DMS 273 (cell line): ENCODE data around the gene CAV2.
"Not testable (repeated sequence)": the region's sequence is repeated elsewhere in the genome, so short reads cannot be mapped to it uniquely, and the experiment has no call there.

ENCODE experiments used
- DNase-seq: peaks from one replicate; lab custom pipeline; 2025; ENCODE audit not compliant: unreplicated experiment; lab: John Stamatoyannopoulos, UW

CAV2 gene, protein sequence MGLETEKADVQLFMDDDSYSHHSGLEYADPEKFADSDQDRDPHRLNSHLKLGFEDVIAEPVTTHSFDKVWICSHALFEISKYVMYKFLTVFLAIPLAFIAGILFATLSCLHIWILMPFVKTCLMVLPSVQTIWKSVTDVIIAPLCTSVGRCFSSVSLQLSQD

DNA sequence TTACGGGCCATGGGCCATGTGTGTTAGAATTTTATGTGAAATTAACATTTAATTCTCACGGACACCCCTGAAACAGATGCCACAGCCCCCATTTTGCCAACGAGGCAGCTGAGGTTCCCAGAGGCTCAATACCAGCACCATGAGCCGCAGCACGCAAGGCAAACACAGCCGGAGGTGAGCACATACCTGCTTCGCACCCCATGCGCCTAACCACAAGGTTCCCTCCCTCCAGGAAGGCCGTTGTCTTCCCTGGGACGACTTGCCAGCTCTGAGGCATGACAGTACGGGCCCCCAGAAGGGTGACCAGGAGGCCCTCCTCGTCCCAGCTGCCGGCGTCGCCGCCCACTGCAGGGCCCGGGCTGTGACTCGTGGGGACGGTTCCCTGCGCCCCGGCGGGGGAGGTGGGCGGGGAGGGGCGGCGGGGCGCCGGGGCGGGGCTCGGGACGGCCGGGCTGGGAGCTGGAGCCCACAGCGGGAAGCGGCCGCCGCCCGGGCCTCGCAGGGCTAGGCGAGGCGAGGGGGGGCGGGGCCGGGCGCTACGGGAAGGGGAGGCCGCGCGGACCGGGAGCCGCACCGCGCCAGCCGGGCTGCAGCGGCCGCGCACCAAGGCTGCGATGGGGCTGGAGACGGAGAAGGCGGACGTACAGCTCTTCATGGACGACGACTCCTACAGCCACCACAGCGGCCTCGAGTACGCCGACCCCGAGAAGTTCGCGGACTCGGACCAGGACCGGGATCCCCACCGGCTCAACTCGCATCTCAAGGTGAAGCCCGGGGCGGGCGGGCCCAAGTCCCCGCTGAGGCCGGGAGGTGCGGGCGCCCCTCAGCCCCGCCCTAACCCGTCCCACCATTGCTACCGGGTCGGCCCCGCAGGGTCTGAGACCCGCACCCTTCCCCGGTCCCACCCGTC is at the start of gene CAV2:
Gene CAV2, plus strand, starts transcription at position 571 of the 910 bp plus-strand sequence. Its CDS starts 44 bp downstream, at position 615.
- peak; percentile 66 for DNase-seq

DNA sequence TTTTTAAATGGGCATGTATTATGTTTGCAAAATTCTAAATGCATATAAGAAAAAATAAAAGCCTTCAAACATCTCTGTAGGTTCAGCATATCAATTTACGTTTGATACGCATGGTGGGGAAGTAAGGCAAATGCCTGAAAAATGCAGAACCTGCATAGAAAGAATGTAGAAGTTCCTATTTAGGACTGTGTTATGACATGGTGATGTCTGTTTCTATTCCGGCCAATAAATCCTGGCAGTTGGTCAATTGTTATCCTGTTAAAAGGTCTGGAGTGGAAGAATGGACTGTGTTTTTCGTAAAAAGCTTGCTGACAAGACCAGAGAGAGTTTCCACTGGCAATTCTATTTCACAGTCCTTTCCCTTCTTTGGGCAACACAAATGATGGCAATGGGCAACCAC is 49.6 kb upstream of the CAV2 start:
- no peak for DNase-seq

DNA sequence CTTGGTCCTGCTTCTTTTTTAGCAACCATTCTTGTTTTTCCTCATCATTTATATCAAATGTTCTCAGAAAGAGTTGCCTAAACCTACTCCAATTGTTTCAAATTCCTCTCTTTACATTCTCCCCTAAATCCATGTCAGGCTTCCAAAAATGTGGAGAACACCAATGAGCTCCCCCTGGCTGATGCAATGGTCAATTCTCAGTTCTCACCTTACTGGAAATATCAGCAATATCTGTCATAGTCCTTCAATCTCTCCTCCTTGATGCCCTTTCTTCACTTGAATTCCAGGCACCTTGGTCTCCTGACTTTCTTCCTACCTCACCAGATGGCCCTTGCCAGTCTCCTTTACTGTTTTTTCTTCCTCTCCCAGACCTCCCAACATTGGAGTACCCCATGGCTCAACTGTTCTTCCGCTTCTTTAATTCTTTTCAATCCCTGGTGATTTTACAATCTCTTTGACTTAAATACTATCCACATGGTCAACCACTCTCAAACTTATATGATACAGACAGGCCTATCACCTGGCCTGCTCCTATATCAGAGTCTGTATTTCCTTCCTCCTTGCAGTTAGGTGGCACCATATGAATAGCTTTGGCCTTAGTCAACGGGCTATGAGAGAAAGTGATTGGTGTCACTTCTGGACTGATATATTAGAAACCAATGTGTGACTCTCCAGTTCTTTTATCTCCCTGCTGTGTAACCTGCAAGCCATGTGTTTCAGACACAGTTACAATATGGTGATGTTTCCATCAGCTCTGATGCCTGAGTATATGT is 47.4 kb upstream of the CAV2 start:
- peak; percentile 4 for DNase-seq

DNA sequence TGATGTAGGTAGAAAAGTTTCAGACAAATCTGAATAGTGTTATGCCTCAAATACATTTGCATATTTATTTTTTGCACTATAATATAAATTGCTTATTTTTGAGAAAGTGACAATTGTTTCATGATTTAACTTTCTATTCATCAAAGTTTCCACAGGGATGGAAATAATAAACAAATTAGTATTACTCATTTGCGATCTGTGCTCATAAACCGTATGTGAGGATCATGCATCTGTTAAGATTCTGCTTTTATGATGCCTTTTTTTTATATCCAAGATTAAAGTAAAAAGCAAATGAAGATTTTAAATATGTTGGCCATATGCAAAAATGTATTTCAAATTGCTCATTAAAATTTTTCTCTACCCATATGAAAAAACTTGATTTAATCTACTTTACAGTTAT is 45.2 kb upstream of the CAV2 start:
- no peak for DNase-seq

DNA sequence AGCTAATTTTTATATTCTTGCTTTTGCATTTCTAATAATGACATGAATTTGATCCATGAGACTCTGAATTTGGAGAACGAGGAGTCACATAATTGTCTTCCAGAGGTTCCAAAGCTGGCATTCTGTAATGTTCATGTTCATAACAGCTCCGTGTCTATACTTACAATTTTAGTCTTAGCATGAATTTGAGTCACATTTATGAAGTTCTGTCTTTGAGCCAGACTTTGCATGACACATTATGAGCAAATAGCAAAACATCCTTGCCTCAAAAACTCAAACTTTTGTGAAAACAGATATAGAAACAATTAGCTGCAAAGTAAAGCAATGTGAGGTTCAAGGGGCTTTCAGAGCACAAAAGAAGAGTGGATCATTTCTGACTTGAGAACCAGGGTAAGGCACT is 44.5 kb upstream of the CAV2 start:
- DNase-seq: no peak

DNA sequence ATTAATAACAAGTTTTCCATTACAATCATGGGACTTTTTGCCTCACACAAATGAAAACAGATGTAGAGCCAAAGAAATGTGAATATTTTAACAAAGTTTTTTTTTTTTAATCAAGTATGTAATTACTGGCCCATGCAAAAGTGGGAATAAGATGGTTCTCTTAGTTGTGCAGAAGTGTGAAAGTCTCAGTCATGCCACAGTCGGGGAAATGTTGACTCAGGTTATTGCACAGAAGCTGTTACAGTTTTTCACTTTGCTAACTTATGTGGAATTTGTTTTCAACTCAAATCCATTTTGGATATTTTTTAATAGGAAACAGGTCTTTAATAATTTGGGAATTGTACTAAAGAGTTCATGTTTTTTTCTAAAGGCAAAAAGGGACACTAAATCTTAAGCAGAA is 44.0 kb upstream of the CAV2 start:
- no peak for DNase-seq

DNA sequence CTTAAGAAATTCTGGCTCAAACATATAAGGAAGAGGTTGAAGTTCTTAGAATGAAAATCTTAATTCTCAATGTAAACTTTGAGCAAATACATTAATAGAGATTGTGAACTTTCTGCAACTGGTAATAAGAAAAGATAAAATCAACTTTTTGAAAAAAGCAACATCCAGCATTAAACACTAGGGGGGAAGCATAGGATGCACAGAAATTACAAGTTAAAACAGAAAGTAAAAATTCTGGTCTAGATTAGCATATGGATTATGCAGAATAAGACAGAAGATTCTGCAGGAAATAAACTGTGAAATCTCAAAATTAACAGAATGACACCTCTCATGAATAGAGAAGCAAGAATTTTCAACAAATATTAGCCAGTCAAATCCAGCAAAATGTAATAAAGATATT is 38.0 kb upstream of the CAV2 start:
- no peak for DNase-seq

DNA sequence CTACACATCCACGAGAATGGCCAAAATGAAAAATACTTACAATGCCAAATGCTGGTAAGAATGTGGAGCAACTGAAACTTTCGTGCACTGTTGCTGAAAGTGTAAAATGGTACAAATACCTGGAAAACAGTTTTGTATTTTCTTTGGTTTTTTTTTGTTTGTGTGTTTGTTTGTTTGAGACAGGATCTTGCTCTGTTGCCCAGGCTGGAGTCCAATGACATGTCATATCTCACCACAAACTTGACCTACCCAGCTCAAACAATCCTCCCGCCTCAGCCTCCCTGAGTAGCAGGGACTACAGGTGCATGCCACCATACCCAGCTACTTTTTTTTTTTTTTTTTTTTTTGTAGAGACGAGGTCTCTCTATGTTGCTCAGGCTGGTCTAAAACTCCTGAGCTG is 35.6 kb upstream of the CAV2 start:
- DNase-seq: no peak

DNA sequence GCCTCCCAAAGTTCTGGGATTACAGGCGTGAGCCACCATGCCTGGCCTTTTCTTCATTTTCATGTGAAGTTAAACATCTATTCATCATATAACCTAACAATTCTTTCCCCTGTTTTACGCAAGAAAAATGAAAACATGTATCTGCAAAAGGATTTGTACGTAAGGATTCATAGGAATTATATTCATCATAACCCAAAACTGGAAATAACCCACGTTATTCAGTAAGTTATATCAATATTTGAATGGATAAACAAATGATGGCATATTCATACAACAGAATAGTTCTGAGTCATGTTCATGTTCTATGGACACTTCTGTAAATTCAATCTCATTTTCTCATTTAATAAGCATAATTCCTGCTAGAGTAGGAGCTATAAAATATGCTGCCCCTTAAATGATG is 35.2 kb upstream of the CAV2 start:
- DNase-seq: no peak

DNA sequence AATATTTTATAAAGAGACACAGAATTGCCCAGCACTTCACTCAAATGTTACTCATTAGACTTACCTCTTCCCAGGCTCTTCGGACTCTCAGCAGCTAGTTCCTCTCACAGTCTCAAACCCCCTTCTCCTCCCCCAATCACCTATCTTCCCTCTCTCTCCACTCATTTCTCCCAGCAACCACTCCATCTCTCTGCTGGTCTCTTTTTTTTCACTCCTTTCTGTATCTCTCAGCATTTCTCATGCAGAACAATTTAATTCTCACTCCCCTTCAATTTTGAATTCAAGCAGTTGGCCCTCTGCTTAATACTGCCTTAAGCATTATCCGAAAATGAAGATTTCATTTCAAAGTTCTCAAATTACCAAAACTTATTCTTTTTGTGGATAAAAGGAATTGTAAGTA is 34.4 kb upstream of the CAV2 start:
- DNase-seq: no peak

DNA sequence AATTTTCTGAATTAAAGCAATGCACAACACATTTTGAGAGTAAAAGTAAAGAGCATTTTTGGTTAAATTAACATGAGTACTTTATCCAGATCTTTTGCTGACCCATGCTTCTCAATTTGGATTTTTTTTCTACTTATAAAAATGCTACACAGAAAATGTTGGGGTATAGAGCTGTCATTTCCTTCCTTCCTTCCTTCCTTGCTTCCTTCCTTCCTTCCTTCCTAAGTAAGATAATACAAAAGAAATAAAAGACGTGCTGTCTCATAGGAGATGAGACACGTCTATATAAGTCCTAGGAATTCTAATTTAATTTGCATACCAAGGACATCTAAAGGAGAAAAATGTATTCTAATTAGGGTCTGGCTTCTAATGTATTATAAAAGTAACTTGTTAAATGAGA is 31.0 kb upstream of the CAV2 start:
- DNase-seq: no peak

DNA sequence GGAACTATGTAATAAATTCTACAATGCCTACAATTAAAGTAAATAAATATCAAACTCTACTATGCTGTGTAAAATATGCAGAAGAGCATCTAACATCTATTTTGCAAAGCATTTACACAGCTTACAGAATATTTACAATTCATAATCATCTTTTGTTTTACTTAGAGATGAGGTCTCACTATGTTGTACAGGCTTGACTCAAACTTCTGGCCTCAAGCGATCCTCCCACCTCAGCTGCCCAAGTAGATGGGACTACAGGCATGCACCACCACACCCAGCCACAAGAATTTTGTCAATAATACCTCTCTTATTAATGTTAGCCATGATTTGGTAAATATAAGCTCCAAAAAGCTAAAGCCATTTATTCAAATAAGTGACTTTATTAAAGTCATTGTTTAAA is 21.9 kb upstream of the CAV2 start:
- no peak for DNase-seq

DNA sequence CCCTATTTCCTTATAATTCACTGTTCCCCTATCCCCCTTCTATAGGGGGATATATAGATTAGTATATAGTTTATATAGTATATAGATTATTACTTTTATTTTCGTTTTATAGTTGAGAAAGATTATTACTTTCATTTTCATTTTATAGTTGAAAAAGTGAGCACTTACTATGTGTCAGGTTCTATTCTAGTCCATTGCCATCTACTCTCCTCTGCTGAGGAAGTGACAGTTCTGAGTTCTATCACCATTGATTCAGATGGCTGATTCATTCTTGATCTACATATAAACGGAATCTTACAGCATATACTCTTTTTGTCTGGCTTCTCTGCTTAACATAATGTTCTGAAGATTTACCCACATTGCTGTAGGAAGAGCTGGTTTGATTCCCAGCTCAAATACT is 20.7 kb upstream of the CAV2 start:
- DNase-seq: no peak

DNA sequence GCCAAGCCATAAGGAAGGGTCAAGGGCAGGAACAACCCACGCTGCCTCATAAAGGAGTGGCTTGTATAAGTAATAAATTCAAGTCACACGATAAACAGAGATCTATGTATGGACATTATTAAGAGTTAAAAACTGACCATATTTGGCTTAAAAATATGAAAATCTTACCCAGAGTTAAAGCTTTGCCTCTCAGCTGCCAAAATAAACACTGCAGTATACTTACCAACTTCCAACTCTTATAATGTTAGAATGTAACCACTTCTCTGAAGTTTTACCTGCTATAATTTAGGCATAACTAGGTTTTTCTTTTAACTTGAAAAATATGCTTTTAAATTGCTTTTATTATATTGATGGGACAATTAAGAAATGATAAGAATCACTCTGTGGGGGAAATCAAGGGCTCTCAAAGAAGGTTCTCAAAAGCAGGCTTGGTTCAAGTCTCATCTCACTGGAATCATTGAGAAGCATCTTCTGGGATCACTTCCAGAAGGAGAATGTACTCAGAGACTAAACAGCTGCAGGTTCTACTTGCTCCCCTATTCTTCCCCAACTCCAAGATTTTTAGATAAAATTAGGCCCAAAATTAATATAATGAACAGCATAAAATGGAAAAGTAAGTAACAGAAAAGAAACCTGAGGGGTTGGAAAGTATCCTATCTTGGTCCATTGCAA is 16.1 kb upstream of the CAV2 start:
- no peak for DNase-seq

DNA sequence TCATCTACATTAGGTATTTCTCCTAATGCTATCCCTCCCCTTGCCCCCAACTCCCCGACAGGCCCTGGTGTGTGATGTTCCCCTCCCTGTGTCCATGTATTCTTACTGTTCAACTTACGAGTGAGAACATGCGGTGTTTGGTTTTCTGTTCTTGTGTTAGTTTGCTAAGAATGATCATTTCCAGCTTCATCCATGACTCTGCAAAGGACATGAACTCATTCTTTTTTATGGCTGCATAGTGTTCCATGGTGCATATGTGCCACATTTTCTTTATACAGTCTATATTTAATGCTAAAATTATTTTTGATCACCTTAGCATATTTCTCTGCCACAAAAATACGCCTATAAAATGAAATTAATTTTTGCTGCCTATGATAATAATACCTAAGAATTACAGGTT is 15.1 kb upstream of the CAV2 start:
- not testable (repeated sequence) for DNase-seq

DNA sequence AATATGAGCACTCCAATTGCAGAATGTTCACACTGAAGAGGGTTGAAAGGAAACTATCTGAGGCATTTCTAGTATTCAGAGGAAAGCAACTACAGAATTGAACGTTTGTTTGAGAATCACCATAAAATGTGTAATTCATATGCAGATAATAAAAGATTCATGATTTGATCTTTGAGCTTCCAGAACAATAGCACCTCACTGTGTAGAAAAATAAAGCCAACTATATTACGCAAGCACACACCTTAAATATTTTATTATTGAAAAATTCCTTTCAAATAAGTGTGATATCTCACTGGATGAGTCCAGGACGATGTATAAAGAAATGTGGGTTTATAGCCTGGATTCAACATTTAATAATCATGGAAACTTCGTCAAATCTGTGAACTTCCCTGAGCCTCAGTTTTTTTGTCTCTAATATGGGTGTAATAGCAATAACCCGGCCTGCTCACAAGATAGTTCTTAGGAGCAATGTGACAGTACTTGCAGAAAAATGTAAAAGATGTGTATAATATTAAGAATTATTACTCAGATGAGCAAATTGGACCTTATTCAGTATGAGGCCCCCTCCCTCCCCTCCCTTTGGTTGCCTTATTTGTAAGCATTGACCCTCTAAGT is 11.5 kb upstream of the CAV2 start:
- DNase-seq: no peak

DNA sequence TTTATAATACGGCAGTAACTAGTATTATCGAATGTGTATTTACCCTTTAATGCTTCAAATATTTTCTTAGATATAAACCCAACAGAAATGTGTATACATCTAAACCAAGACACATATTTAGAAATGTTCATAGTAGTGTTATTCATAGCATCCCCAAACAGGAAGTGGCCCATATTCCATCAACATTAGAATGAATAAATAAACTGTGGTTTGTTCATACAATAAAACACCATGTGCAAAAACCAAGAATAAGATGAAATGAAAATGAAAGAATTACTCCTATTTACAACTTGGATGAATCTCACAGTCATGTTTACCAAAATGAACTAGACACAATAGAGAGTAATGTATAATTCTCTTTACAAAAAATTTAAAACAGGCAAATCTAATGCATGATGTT is 9.2 kb upstream of the CAV2 start:
- DNase-seq: no peak

DNA sequence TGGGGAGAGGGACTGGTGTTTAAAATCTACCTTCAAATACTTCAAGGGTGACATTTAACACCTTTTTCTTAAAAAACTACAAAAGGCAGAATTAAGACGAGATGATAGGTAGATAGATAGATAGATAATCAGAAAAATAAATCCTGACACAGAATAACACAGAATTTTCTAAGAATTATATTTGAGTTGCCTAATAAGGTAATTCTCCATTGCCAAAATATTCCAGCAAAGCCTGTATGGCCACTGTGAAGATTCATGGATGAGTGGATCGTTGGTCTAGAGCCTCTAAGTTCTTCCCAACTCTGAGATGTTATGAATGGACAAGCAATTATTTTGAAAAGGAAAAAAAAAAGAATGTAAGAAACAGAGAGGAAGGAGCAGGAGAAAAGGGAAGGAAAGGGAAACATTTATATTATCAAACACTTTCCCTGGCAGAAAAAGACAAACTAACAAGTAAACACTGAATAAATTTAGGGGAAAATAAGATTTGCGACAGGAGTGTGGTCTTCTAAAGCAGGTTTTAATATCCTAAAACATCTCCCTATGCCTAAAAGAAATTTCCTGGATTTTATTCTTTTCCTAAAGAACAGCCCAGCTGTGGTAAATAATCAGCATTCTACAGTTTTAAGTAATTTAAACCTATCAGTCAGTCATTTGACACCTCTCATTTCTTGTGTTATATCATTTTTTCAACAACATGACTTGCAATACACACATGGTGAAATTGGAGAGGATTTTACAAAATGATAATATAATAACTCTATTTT is 7.5 kb upstream of the CAV2 start:
- no peak for DNase-seq

DNA sequence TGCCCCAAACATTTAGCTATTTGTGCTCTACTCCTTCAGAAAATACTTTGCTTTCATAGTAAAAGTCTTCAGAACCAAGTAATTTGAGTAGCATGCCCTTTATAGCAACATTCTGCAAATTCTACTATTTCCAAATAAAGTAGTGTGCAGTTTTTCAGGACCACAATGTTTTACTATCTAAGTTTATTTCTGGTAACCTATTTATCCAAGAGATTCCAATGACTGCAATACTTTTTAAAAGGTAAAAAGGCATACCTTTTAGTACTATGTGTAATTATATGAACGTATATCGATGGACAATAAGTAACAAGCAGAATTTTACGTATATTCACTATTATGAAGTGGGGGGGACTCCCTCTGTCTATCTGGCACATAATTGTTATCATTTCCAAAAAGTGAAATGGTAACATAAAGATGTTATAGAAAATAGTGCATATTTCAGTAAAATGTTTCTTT is 6.9 kb upstream of the CAV2 start:
- no peak for DNase-seq

DNA sequence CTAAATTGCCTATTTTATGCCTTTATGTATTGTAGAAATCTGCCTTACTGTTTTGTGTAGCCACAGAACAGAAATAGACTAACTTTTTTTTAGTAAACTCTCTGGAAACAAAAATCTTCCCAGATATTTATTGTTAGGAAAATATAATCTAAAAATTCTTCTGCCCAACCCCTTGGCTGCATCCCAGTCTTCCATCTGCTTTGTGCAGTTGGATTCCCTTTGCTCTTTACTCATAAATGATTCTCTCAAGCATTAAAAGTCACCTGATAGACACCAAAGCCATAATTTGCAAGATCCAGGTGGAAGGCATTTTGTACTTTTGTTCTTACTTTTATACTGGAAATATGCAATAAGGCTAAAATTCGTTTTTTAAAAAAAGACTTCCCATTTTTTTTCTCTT is 6.1 kb upstream of the CAV2 start:
- no peak for DNase-seq
